ENCODE results near the gene SLC25A26. TPM values are rescaled to one million over a fixed set of nuclear protein-coding genes. Genes with fewer than 3 reads are reported as not detected.

SLC25A26 gene
- total RNA-seq, 2 donors from 2014 or later, result 8.6 to 9.2 TPM

DNA sequence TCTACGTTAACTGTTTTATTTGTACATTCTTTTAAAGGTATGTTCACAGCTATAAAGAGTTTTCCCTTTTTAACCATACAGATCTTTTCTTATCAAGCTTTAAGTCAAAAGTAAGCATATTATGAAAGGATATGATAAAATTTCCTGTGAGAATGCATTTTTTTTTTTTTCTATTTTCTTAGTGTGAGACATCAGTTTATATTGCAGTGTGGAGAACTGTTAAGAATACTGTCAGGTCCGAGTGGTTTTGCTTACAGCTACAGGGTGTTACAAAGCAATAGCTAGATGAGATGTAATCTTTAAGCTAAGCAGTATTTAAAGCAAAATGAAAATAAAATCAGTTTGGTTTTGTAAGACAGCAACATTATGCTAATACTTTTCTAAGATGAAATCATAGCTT lies 133.2 kb downstream of the SLC25A26 start:
- TF ChIP-seq, protein P1, sequence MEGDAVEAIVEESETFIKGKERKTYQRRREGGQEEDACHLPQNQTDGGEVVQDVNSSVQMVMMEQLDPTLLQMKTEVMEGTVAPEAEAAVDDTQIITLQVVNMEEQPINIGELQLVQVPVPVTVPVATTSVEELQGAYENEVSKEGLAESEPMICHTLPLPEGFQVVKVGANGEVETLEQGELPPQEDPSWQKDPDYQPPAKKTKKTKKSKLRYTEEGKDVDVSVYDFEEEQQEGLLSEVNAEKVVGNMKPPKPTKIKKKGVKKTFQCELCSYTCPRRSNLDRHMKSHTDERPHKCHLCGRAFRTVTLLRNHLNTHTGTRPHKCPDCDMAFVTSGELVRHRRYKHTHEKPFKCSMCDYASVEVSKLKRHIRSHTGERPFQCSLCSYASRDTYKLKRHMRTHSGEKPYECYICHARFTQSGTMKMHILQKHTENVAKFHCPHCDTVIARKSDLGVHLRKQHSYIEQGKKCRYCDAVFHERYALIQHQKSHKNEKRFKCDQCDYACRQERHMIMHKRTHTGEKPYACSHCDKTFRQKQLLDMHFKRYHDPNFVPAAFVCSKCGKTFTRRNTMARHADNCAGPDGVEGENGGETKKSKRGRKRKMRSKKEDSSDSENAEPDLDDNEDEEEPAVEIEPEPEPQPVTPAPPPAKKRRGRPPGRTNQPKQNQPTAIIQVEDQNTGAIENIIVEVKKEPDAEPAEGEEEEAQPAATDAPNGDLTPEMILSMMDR (IDR thresholded peaks at IDR 0.05), result no peak
- no peak for TF ChIP-seq POLR2A (IDR thresholded peaks at IDR 0.05)
- ATAC-seq (no peak), DNase-seq (no peak)
- no peak overlapping the region for H3K27ac ChIP-seq
- WGBS, 2 donors, result 54 to 68% methylated on average over 2 of the region's 2 CpGs
- H3K27me3 ChIP-seq, result no peaks in the 10 kb centered on the region
- intact Hi-C loops (cut with DNase I), result no loop called here
- H3K4me1 ChIP-seq, result no peaks in the 10 kb centered on the region
- no peaks in the 10 kb centered on the region for H3K36me3 ChIP-seq (replicated peaks in 1 of 2; ENCODE audit: insufficient read depth in 1 of 2, low read depth in 2 of 2)
- no peak overlapping the region for H3K4me3 ChIP-seq
- H3K9me3 ChIP-seq, result no peaks in the 10 kb centered on the region

DNA sequence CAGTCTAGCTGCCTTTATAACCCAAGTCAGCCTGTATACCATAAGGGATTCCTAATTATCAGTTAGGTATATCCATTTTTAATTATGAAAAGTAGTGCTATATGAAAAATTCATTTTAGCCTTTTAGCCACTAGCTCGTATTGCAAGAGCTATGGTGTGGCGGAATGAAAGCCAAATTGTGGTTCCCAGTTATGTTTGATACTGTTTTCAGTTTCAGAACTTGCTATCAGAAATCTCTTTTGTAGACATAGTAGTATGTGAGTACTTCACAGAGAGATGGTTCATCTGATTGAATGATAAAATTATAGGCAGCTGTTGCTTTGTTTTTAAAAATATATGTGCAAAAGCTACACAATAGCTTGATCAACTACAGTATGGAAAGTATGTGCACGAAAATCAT lies 134.6 kb downstream of the SLC25A26 start:
- WGBS, 2 donors, result 90 to 92% methylated on average over 3 of the region's 3 CpGs
- ATAC-seq (no peak), DNase-seq (no peak)
- intact Hi-C loops (cut with DNase I), result no loop called here
- H3K36me3 ChIP-seq (replicated peaks in 1 of 2; ENCODE audit: insufficient read depth in 1 of 2, low read depth in 2 of 2), result no peaks in the 10 kb centered on the region
- H3K4me1 ChIP-seq, result no peaks in the 10 kb centered on the region
- TF ChIP-seq, protein P1 (IDR thresholded peaks at IDR 0.05), result no peak
- no peak for TF ChIP-seq POLR2A (IDR thresholded peaks at IDR 0.05)
- H3K4me3 ChIP-seq, result no peak overlapping the region
- no peaks in the 10 kb centered on the region for H3K9me3 ChIP-seq
- no peaks in the 10 kb centered on the region for H3K27me3 ChIP-seq
- no peak overlapping the region for H3K27ac ChIP-seq

DNA sequence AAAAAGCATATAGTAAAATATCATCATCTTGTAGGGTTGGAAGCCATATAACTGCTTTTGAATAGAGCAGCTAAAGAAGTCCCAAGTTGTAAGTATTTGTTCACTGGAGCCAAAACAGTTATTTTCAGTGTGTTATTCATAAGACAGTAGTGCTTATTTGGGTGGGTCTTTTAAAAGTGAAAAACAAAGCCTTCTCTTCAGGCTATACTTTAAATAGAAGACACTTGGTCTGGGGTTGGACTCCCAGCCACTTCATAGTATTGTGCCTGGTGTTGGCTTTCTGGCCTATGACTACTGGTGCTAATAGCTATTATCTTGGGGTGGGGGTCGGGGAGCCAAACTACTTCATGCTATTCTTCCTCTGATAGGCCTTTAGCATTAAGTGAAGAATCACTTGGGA lies 135.2 kb downstream of the SLC25A26 start:
- no peak overlapping the region for H3K4me3 ChIP-seq
- TF ChIP-seq POLR2A (IDR thresholded peaks at IDR 0.05), result no peak
- TF ChIP-seq, protein P1 (IDR thresholded peaks at IDR 0.05), result no peak
- H3K4me1 ChIP-seq, result no peaks in the 10 kb centered on the region
- no peak for ATAC-seq
- H3K36me3 ChIP-seq (replicated peaks in 1 of 2; ENCODE audit: insufficient read depth in 1 of 2, low read depth in 2 of 2), result no peaks in the 10 kb centered on the region
- H3K27ac ChIP-seq, result no peak overlapping the region
- intact Hi-C loops (cut with DNase I), result no loop called here
- no peak for DNase-seq
- WGBS, 2 donors, result 86 to 94% methylated on average over 1 of the region's 1 CpG
- no peaks in the 10 kb centered on the region for H3K9me3 ChIP-seq
- H3K27me3 ChIP-seq, result no peaks in the 10 kb centered on the region

DNA sequence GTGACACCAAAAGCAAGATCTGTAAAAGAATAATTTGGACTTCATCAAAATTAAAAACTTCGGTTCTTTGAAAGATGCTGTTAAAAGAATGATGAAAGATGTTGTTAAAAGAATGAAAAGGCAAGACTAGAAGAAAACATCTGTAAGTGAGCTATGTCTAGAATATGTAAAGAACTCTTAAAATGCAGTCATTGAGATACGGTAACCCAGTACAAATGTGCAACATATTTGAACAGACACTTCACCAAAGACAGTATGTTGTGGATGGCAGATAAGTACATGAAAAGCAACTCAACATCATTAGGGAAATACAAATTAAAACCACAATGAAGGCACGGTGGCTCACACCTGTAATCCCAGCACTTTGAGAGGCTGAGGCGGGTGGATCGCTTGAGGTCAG lies 140.6 kb downstream of the SLC25A26 start:
- Histone ChIP-seq H3K9me3 (no peaks in the 10 kb centered on the region), H3K27ac (no peak overlapping the region), H3K27me3 (no peaks in the 10 kb centered on the region), H3K36me3 (replicated peaks in 1 of 2; ENCODE audit: insufficient read depth in 1 of 2, low read depth in 2 of 2) (no peaks in the 10 kb centered on the region), H3K4me1 (no peaks in the 10 kb centered on the region), H3K4me3 (no peak overlapping the region)
- TF ChIP-seq POLR2A (IDR thresholded peaks at IDR 0.05), result no peak
- TF ChIP-seq, protein P1 (IDR thresholded peaks at IDR 0.05), result no peak
- intact Hi-C loops (cut with DNase I), result no loop called here
- WGBS, 2 donors, result 91 to 98% methylated on average over 5 of the region's 5 CpGs
- no peak for ATAC-seq
- no peak for DNase-seq

DNA sequence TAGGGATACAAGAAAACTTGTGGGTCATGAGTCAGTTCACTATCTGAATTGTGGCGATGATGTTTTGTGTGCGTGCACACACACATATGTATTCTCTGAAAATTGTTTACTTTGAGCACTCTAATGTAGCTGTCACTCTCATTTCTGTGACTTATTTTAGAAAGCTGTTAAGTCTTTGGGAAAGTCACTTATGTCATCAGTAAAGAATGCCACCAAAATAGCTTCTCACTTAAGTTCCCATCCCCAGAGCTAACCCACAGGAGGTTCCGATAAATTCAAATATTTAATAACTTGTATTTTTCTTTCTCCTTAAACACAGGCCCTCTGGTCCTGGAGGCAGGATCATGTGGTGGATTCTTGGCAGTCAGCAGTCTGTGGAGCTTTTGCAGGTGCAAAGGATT lies 141.7 kb downstream of the SLC25A26 start:
- peaks cover 3% of the 10 kb centered on the region for H3K4me1 ChIP-seq
- intact Hi-C loops (cut with DNase I), result no loop called here
- ATAC-seq (no peak), DNase-seq (no peak)
- H3K4me3 ChIP-seq, result no peak overlapping the region
- H3K9me3 ChIP-seq, result no peaks in the 10 kb centered on the region
- no peaks in the 10 kb centered on the region for H3K36me3 ChIP-seq (replicated peaks in 1 of 2; ENCODE audit: insufficient read depth in 1 of 2, low read depth in 2 of 2)
- WGBS, 2 donors, result 89 to 93% methylated on average over 3 of the region's 3 CpGs
- H3K27me3 ChIP-seq, result no peaks in the 10 kb centered on the region
- TF ChIP-seq, protein P1 (IDR thresholded peaks at IDR 0.05), result no peak
- no peak for TF ChIP-seq POLR2A (IDR thresholded peaks at IDR 0.05)
- H3K27ac ChIP-seq, result no peak overlapping the region

Data from body of pancreas (tissue), 4 donors.